Measurements from ENCODE around the gene RTN4R. TPM values are rescaled to one million over a fixed set of nuclear protein-coding genes. Genes with fewer than 3 reads are reported as not detected.

Gene RTN4R
- total and polyA plus RNA-seq, 2 of the 8 experiments (the other 6 are each of a cell fraction or from before 2014, with no cell fraction given), result 21.8 to 41.3 TPM

GRCh38 chr22:20229916-20230775 is 38.0 kb downstream of the RTN4R start:
- H2BK12ac ChIP-seq (ENCODE audit: low read depth, low read length), result no peak overlapping the region
- H3K4me1 ChIP-seq (replicated peaks in 1 of 4; ENCODE audit: control insufficient read depth in 3 of 4, insufficient read depth in 4 of 4, low read length in 3 of 4), result peaks cover 0 to 3% (median 0%) of the 10 kb centered on the region in 4 experiments; a peak in 2 of 7 replicates
- no peak overlapping the region for H3K18ac ChIP-seq (ENCODE audit: extremely low read depth, low read length)
- no peaks in the 10 kb centered on the region for H3K23me2 ChIP-seq (ENCODE audit: low read depth, low read length)
- H3K4me2 ChIP-seq (ENCODE audit: insufficient read depth in 1 of 2, low read depth in 2 of 2, low read length in 2 of 2), result no peak overlapping the region
- no peaks in the 10 kb centered on the region for H3K79me2 ChIP-seq (ENCODE audit: control insufficient read depth in 1 of 2, insufficient read depth in 2 of 2, low read length in 2 of 2)
- H2BK120ac ChIP-seq (replicated peaks; ENCODE audit: low read depth, low read length), result no peak overlapping the region
- no peak overlapping the region for H4K8ac ChIP-seq (ENCODE audit: extremely low read depth, insufficient read depth, low read length)
- no peaks in the 10 kb centered on the region for H3K27me3 ChIP-seq (replicated peaks in 1 of 4; ENCODE audit: control insufficient read depth in 3 of 4, extremely low read depth in 1 of 4, insufficient read depth in 3 of 4, low read length in 3 of 4)
- no peak overlapping the region for H3K4ac ChIP-seq (replicated peaks; ENCODE audit: insufficient read length, low read depth, low read length)
- H3K14ac ChIP-seq (ENCODE audit: insufficient read length), result no peak overlapping the region
- no peak overlapping the region for H2AK5ac ChIP-seq (ENCODE audit: low read depth, low read length)
- H2BK20ac ChIP-seq (ENCODE audit: low read length), result no peak overlapping the region
- no peak overlapping the region for H2BK5ac ChIP-seq (ENCODE audit: low read depth, low read length)
- no peak overlapping the region for H3K56ac ChIP-seq (replicated peaks; ENCODE audit: insufficient read length, low read depth, low read length)
- POLR2A ChIA-PET (ENCODE audit: partially characterized antibody), result interaction anchor here (1.5 kb wide), 1 partner anchor 14 kb away, joined by 3 read pairs; no protein-coding TSS in a partner anchor
- H2BK15ac ChIP-seq (ENCODE audit: low read length), result no peak overlapping the region
- no peak overlapping the region for H3K27ac ChIP-seq (ENCODE audit: low read depth, low read length)
- H3K9ac ChIP-seq (replicated peaks in 1 of 4; ENCODE audit: extremely low read depth in 1 of 4, low read depth in 3 of 4, low read length in 3 of 4), result no peak overlapping the region
- H3K79me1 ChIP-seq (ENCODE audit: low read depth, low read length), result no peaks in the 10 kb centered on the region
- no peak for DNase-seq (ENCODE audit: low read depth in 1 of 2, low spot score in 2 of 2)
- WGBS, 2 experiments (ENCODE audit: extremely low coverage in 1 of 2, insufficient coverage in 1 of 2, insufficient read length in 1 of 2, insufficient replicate concordance in 2 of 2, low coverage in 1 of 2, low lambda C conversion rate in 2 of 2, missing lambda C conversion rate in 1 of 2), result 93% methylated on average over 23 of the region's 24 CpGs; no CpG with 5 or more reads in 1 of the 2 experiments
- TF ChIP-seq POLR2A (IDR thresholded peaks at IDR 0.05; ENCODE audit: control extremely low read depth in 1 of 2, low read depth in 2 of 2, low read length in 2 of 2), result no peak
- H2AFZ ChIP-seq (ENCODE audit: low read length), result no peak overlapping the region
- H3K4me3 ChIP-seq (ENCODE audit: extremely low read depth in 1 of 4, insufficient read depth in 2 of 4, low read depth in 3 of 4, low read length in 4 of 4), result no peak overlapping the region
- peaks cover 3 to 4% of the 10 kb centered on the region in 2 experiments; a peak in 2 of 4 replicates for H3K9me3 ChIP-seq (ENCODE audit: insufficient read depth in 2 of 2, low read depth in 1 of 2, low read length in 1 of 2)
- H3K36me3 ChIP-seq (ENCODE audit: control insufficient read depth in 2 of 4, insufficient read depth in 4 of 4, low read length in 3 of 4), result no peaks in the 10 kb centered on the region
- CTCF ChIA-PET (ENCODE audit: partially characterized antibody), result interaction anchor here (0.6 to 5.8 kb wide), 13 partner anchors 8 to 165 kb away, joined by 3 to 46 read pairs (median 3); no protein-coding TSS in a partner anchor
- H4K5ac ChIP-seq (ENCODE audit: insufficient read length, low read depth, low read length), result no peak overlapping the region
- H4K91ac ChIP-seq (replicated peaks; ENCODE audit: insufficient read length, low read length), result no peak overlapping the region
- peaks cover 0 to 4% of the 10 kb centered on the region in 2 experiments for H4K20me1 ChIP-seq (replicated peaks in 1 of 2; ENCODE audit: control insufficient read depth in 1 of 2, insufficient read depth in 2 of 2, low read length in 2 of 2)
- no peak for FAIRE-seq
- H3K23ac ChIP-seq (ENCODE audit: insufficient read length), result no peak overlapping the region

Measured in H1 (cell line).